HFFc6 (cell line): ENCODE results near the gene PVRIG. TPM values are rescaled to one million over a fixed set of nuclear protein-coding genes. Genes with fewer than 3 reads are reported as not detected.
"Not testable (repeated sequence)": the region's sequence is repeated elsewhere in the genome, so short reads cannot be mapped to it uniquely, and the experiment has no call there.

Experiments
- DNase-seq: peaks from one replicate; pipeline ENCODE4 v3.0.0-alpha.2; 2018
- H3K27ac Mint-ChIP-seq: 2 replicates; pipeline ENCODE4 v1.8.0; 2020; ENCODE audit warnings: mild to moderate bottlenecking, mixed read lengths
- H3K27me3 Mint-ChIP-seq: 2 replicates; pipeline ENCODE4 v1.8.0; 2021; ENCODE audit warnings: mild to moderate bottlenecking, moderate library complexity, mixed read lengths; ENCODE audit not compliant: insufficient read depth
- H3K36me3 Mint-ChIP-seq: 2 replicates; pipeline ENCODE4 v1.8.0; 2021; ENCODE audit warnings: low read depth, mixed read lengths
- H3K4me1 Mint-ChIP-seq: 2 replicates; pipeline ENCODE4 v1.8.0; 2020; ENCODE audit warnings: low read depth, mixed read lengths
- H3K4me3 Mint-ChIP-seq: 2 replicates; pipeline ENCODE4 v1.8.0; 2020; ENCODE audit warnings: mild to moderate bottlenecking, moderate library complexity, mixed read lengths
- H3K9me3 Mint-ChIP-seq: 2 replicates; pipeline ENCODE4 v1.8.0; 2020; ENCODE audit warnings: mild to moderate bottlenecking, mixed read lengths
- total RNA-seq, 6 experiments: library from RNA; stranded (reverse); fragmentation: NEBNext Ultra II Directional; extraction: Animal tissue kit (Norgen Biotek cat#: 25700); gene quantifications; 2 replicates in 1 of 6; 3 replicates in 5 of 6; pipeline ENCODE4 v1.2.3, GENCODE V29; 2021
- TF ChIP-seq, protein P1 (sequence below): fragments of 200-600 bp; sonication (generic); IDR thresholded peaks from 2 replicates; pipeline ENCODE4 v1.5.0; 2021; ENCODE audit warnings: antibody characterized with exemption, mild to moderate bottlenecking

PVRIG gene
- total RNA-seq, 6 experiments from 2014 or later: 0.51 to 0.87 (median 0.61) TPM; not detected in 2

- H3K27me3 Mint-ChIP-seq: peaks cover 21% of the 10 kb centered on the region
- no peak for DNase-seq
Observed at GRCh38 chr7:100185726-100186125, 34.0 kb upstream of the PVRIG start.

DNA sequence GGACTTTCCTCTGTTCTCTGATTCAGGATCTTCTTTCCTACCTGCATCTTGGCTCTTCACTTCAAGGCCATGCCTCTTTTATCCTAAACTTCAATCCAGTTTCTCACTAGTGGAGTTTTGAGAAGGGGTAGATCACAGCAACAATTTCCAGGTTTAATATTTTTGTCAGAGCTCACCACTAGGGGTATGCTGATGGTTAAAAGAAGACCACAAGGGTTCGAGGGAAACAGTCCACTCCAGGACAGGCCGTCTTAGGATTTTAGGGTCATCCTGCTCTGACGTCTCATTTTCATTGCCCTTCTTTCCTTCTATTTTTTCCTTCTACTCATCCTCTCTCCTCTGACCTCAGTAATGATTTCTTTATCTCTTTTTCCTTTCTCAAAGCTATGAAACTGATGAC lies 30.7 kb upstream of the PVRIG start:
- no peak for DNase-seq
- Mint-ChIP-seq H3K9me3 (no peaks in the 10 kb centered on the region), H3K27me3 (peaks cover 12% of the 10 kb centered on the region), H3K36me3 (no peaks in the 10 kb centered on the region), H3K27ac (no peak overlapping the region), H3K4me3 (no peak overlapping the region), H3K4me1 (peaks cover 11% of the 10 kb centered on the region)
- TF ChIP-seq, protein P1, sequence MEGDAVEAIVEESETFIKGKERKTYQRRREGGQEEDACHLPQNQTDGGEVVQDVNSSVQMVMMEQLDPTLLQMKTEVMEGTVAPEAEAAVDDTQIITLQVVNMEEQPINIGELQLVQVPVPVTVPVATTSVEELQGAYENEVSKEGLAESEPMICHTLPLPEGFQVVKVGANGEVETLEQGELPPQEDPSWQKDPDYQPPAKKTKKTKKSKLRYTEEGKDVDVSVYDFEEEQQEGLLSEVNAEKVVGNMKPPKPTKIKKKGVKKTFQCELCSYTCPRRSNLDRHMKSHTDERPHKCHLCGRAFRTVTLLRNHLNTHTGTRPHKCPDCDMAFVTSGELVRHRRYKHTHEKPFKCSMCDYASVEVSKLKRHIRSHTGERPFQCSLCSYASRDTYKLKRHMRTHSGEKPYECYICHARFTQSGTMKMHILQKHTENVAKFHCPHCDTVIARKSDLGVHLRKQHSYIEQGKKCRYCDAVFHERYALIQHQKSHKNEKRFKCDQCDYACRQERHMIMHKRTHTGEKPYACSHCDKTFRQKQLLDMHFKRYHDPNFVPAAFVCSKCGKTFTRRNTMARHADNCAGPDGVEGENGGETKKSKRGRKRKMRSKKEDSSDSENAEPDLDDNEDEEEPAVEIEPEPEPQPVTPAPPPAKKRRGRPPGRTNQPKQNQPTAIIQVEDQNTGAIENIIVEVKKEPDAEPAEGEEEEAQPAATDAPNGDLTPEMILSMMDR: peak; percentile 32

More at GRCh38 chr7:100185726-100186125, 34.0 kb upstream of the PVRIG start:
- no peak overlapping the region for H3K27ac Mint-ChIP-seq
- H3K36me3 Mint-ChIP-seq: no peaks in the 10 kb centered on the region
- no peak overlapping the region for H3K4me3 Mint-ChIP-seq
- H3K9me3 Mint-ChIP-seq: no peaks in the 10 kb centered on the region
- TF ChIP-seq, protein P1: no peak
- H3K4me1 Mint-ChIP-seq: no peaks in the 10 kb centered on the region

DNA sequence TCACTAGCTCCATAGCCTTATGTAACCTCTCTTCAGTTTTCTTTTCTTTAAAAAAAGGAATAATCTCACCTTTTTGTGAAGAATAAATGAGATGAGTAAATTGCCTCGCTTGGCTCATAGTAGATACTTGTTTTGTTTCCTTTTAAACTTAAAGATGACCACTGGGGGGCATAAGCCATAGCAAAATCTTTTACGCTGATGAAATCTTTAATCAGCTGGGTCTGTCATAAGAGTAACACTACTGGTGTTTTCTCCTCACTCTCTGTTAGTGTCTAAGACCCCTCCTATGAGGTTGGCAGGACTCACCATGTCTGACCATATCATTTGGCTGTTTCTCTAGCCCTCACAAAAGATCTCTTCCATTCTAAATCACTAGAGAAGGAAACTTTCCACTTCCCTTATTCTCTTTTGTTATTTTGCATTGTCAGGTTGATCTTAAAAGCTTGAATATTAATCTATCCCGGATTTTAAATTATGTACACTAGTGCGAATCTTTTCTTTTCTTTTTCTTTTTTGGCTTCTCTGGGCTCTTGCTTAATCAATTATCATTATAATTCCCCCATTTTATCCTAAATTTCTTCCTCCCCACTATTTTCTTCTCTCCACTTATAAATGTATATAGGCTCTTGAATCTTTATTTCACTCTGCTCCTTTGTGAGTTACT lies 29.6 kb upstream of the PVRIG start:
- Mint-ChIP-seq H3K4me3 (no peak overlapping the region), H3K36me3 (no peaks in the 10 kb centered on the region), H3K27me3 (peaks cover 12% of the 10 kb centered on the region), H3K9me3 (no peaks in the 10 kb centered on the region), H3K27ac (no peak overlapping the region), H3K4me1 (peaks cover 11% of the 10 kb centered on the region)
- TF ChIP-seq, protein P1: peak; percentile 72
- DNase-seq: peak; percentile 37

GRCh38 chr7:100191775-100192174 lies 28.0 kb upstream of the PVRIG start:
- TF ChIP-seq, protein P1: no peak
- H3K27me3 Mint-ChIP-seq: peaks cover 12% of the 10 kb centered on the region
- peaks cover 11% of the 10 kb centered on the region for H3K4me1 Mint-ChIP-seq
- peak; percentile 20 for DNase-seq
- no peaks in the 10 kb centered on the region for H3K9me3 Mint-ChIP-seq
- no peaks in the 10 kb centered on the region for H3K36me3 Mint-ChIP-seq
- H3K4me3 Mint-ChIP-seq: no peak overlapping the region
- no peak overlapping the region for H3K27ac Mint-ChIP-seq

- not testable (repeated sequence) for H3K36me3 Mint-ChIP-seq
- peaks cover 13% of the 10 kb centered on the region for H3K27me3 Mint-ChIP-seq
Observed at GRCh38 chr7:100192281-100192862, 27.4 kb upstream of the PVRIG start.

GRCh38 chr7:100192969-100193368 lies 26.8 kb upstream of the PVRIG start:
- H3K4me3 Mint-ChIP-seq: no peak overlapping the region
- peaks cover 11% of the 10 kb centered on the region for H3K4me1 Mint-ChIP-seq
- no peak for DNase-seq
- no peaks in the 10 kb centered on the region for H3K9me3 Mint-ChIP-seq
- no peaks in the 10 kb centered on the region for H3K36me3 Mint-ChIP-seq
- TF ChIP-seq, protein P1: no peak
- peaks cover 15% of the 10 kb centered on the region for H3K27me3 Mint-ChIP-seq
- H3K27ac Mint-ChIP-seq: no peak overlapping the region

More at GRCh38 chr7:100192281-100192862, 27.4 kb upstream of the PVRIG start:
- peaks cover 11% of the 10 kb centered on the region for H3K4me1 Mint-ChIP-seq
- H3K4me3 Mint-ChIP-seq, H3K9me3 Mint-ChIP-seq, DNase-seq, H3K27ac Mint-ChIP-seq: not testable (repeated sequence)
